ENCODE measurements around the gene PSMD3.

Gene PSMD3

GRCh38 chr17:39960524-39961041 lies 20.0 kb upstream of the PSMD3 start:
- no peak for TF ChIP-seq CTCF (IDR thresholded peaks at IDR 0.05; ENCODE audit: control insufficient read depth, extremely low read depth, insufficient read depth)
- peak; percentile 26 for DNase-seq (ENCODE audit: low read depth)
- H3K4me3 ChIP-seq (ENCODE audit: low read depth, low read length): no peak overlapping the region

DNA sequence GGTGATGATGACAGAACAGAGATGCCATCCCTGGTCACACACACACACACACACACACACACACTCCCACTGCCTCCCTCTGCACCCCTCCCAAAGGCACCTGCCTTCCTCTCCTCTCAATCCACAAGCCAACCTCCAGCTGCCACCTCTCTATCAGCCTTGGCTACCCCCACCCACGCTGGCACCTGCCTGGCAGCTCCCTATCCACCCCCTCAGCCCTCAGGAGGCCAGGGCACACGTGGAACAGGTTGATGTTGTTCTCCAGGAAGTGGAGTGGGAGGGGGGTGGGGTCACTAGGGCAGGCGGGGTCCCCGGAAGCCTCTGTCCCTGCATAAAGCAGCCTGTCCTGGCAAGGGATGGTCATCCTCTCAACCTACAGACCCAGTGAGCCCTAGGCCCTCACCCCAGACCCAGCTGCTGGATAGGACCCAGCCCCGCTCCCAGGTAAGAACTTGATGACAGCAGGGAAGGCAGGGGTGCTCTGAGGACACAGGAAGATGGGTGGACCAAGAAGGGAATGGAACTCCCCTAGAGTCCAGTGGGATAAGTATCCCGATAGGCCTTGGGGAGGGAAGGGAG lies 17.9 kb upstream of the PSMD3 start, which contains the start of gene GSDMA:
Gene GSDMA (plus strand): TSS at position 363 of the 579 bp plus-strand sequence. CDS start 2,684 bp downstream, outside the sequence.
- H3K4me3 ChIP-seq (ENCODE audit: low read depth, low read length): no peak within 1 kb of the TSS
- TF ChIP-seq CTCF (IDR thresholded peaks at IDR 0.05; ENCODE audit: control insufficient read depth, extremely low read depth, insufficient read depth): no peak
- DNase-seq (ENCODE audit: low read depth): no peak

DNA sequence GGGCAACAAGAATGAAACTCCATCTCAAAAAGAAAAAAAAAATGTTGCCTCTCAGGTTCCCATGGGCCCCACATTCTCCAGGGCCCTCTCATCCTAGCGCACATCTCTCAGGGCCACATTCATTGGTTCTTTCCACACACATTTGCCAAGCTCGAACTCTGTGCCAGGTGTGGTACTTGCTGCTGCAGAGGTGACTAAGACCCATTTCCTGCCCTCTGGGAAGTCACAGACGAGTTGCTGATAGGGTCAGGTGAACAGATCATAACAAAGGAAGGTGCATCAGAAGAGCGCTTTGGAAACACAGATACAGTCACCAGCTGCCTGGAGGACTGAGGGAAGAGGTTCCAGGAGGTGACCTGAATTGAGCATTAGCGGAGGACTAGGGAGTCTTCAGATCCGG lies 16.8 kb upstream of the PSMD3 start:
- DNase-seq (ENCODE audit: low read depth): no peak
- no peak overlapping the region for H3K4me3 ChIP-seq (ENCODE audit: low read depth, low read length)
- no peak for TF ChIP-seq CTCF (IDR thresholded peaks at IDR 0.05; ENCODE audit: control insufficient read depth, extremely low read depth, insufficient read depth)

DNA sequence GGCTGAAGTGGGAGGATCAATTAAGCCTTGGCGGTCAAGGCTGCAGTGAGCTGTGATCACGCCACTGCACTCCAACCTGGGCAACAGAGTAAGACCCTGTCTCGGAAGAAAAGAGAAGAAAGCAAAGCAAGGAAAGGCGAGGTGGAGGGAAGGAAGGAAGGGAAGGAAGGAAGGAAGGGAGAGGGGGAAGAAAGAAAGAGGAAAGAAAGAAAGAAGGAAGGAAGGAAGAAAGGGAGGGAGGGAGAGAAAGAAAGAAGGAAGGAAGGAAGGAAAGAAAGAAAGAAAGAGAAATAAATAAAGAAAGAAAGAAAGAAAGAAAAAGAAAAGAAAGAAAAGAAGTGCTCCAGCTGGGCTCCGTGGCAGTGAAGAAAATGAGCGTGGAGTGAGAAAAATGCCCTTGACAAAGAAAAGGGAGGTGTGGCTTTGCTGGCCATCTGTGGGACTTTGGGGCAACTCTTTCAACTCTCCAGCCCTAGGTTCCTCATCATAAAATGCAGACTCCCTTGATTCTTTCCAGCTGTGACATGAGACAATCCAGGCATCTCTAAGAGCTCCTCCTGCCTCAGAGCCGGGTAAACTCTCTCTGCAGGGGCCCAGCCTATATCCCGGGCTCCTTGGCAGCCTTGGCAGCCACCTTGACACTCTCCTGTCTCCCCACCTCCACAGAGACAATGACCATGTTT lies 15.4 kb upstream of the PSMD3 start:
- DNase-seq (ENCODE audit: low read depth): no peak
- TF ChIP-seq CTCF (IDR thresholded peaks at IDR 0.05; ENCODE audit: control insufficient read depth, extremely low read depth, insufficient read depth): no peak
- no peak overlapping the region for H3K4me3 ChIP-seq (ENCODE audit: low read depth, low read length)

- no peak for TF ChIP-seq CTCF (IDR thresholded peaks at IDR 0.05; ENCODE audit: control insufficient read depth, extremely low read depth, insufficient read depth)
- DNase-seq (ENCODE audit: low read depth): no peak
- H3K4me3 ChIP-seq (ENCODE audit: low read depth, low read length): no peak overlapping the region
These were observed 13.8 kb upstream of the PSMD3 start for GRCh38 chr17:39966771-39967170.

- H3K4me3 ChIP-seq (ENCODE audit: low read depth, low read length): no peak overlapping the region
- TF ChIP-seq CTCF (IDR thresholded peaks at IDR 0.05; ENCODE audit: control insufficient read depth, extremely low read depth, insufficient read depth): no peak
- DNase-seq (ENCODE audit: low read depth): no peak
These were observed 11.8 kb upstream of the PSMD3 start for GRCh38 chr17:39968761-39969160.

Measured in LNCaP clone FGC (cell line).